Endothelial cell of umbilical vein (primary cell): ENCODE results near the gene ANO6. TPM values are rescaled to one million over a fixed set of nuclear protein-coding genes. Genes with fewer than 3 reads are reported as not detected.

Source experiments
- BruUV-seq: library from RNA; stranded (reverse); fragments of 400-500 nt; replicated peaks from 2 replicates; lab custom pipeline; 2021; lab: Mats Ljungman, UMichigan
- CTCF ChIA-PET: fragments of 300-600, 350-600 bp; sonication (Branson Sonifier 250); formaldehyde crosslinking; loops from one replicate; lab custom pipeline; 2021; ENCODE audit warnings: antibody characterized with exemption, inconsistent platforms; lab: Charles Lee
- POLR2A ChIA-PET: fragments of 300-600, 350-600 bp; sonication (Branson Sonifier 250); formaldehyde crosslinking; loops from one replicate; lab custom pipeline; 2021; ENCODE audit warnings: antibody characterized with exemption, inconsistent platforms; lab: Charles Lee
- DNase-seq: peaks from one replicate; pipeline ENCODE4 v3.0.0-alpha.2; 2011; ENCODE audit warnings: low read depth, low spot score
- FAIRE-seq: peaks from 2 replicates; lab custom pipeline; 2011; peaks lifted over from hg19 to GRCh38; lab: Jason Lieb, UNC
- H2AFZ ChIP-seq: 2 replicates; pipeline ENCODE4 v1.6.0; 2012; ENCODE audit warnings: low read depth, low read length, control low read depth, inconsistent platforms
- H3K27ac ChIP-seq: 2 replicates; pipeline ENCODE4 v1.5.1; 2011; ENCODE audit warnings: low read depth, mild to moderate bottlenecking, control low read depth, low read length, moderate library complexity; ENCODE audit not compliant: insufficient read depth
- H3K27me3 ChIP-seq, 2 experiments: 2 replicates each; pipeline versions ENCODE4 v1.6.0 to v1.6.1; 2011; ENCODE audit warnings: low read length in 2 of 2, mixed read lengths in 1 of 2; ENCODE audit not compliant: control insufficient read depth in 2 of 2, insufficient read depth in 2 of 2
- H3K36me3 ChIP-seq, 2 experiments: 2 replicates in 1 of 2; 3 replicates in 1 of 2; pipeline ENCODE4 v1.5.1; 2011; ENCODE audit warnings: low read length in 2 of 2, mild to moderate bottlenecking in 1 of 2, moderate library complexity in 1 of 2; ENCODE audit not compliant: control insufficient read depth in 2 of 2, insufficient read depth in 2 of 2; ENCODE audit errors: extremely low read depth in 1 of 2
- H3K4me1 ChIP-seq: 3 replicates; pipeline ENCODE4 v1.5.1; 2011; ENCODE audit warnings: mild to moderate bottlenecking, low read length; ENCODE audit not compliant: control insufficient read depth, insufficient read depth; ENCODE audit errors: extremely low read depth
- H3K4me2 ChIP-seq: 2 replicates; pipeline ENCODE4 v1.6.1; 2011; ENCODE audit warnings: low read length, control low read depth, mixed read lengths; ENCODE audit not compliant: insufficient read depth
- H3K4me3 ChIP-seq, 3 experiments: fragments of 200-600 bp in 1 of 3; sonication (generic), shearing (Covaris generic) in 1 of 3; replicated peaks in 1 of 3; 2 replicates each; pipeline ENCODE4 v1.5.1; 2011 to 2016; ENCODE audit warnings: control low read depth in 3 of 3, low read length in 3 of 3, mild to moderate bottlenecking in 2 of 3, inconsistent platforms in 1 of 3, low read depth in 1 of 3, moderate library complexity in 1 of 3; ENCODE audit not compliant: insufficient read depth in 1 of 3
- H3K79me2 ChIP-seq: 2 replicates; pipeline ENCODE4 v1.6.0; 2012; ENCODE audit warnings: low read length, inconsistent platforms; ENCODE audit not compliant: control insufficient read depth, insufficient read depth
- H3K9ac ChIP-seq: replicated peaks from 2 replicates; pipeline ENCODE3; 2011; ENCODE audit warnings: low read length, control low read depth; ENCODE audit not compliant: insufficient read depth; ENCODE audit errors: extremely low read depth
- H3K9me1 ChIP-seq: replicated peaks from 3 replicates; pipeline ENCODE4 v1.6.0; 2011; ENCODE audit warnings: mild to moderate bottlenecking, low read length; ENCODE audit not compliant: control insufficient read depth, insufficient read depth; ENCODE audit errors: extremely low read depth
- H3K9me3 ChIP-seq: replicated peaks from 2 replicates; pipeline ENCODE4 v1.5.1; 2012; ENCODE audit warnings: low read length, inconsistent platforms; ENCODE audit not compliant: control insufficient read depth, insufficient read depth
- H4K20me1 ChIP-seq: replicated peaks from 2 replicates; pipeline ENCODE3; 2011; ENCODE audit warnings: mild to moderate bottlenecking, low read length; ENCODE audit not compliant: control insufficient read depth, insufficient read depth; ENCODE audit errors: extremely low read depth
- EZH2 ChIP-seq: IDR thresholded peaks from 2 replicates; pipeline ENCODE4 v1.6.1; 2012; ENCODE audit warnings: borderline replicate concordance, low read depth, mild to moderate bottlenecking, moderate library complexity, low read length, inconsistent platforms; ENCODE audit not compliant: severe bottlenecking
- JUN ChIP-seq: IDR thresholded peaks from 2 replicates; pipeline ENCODE4 v1.6.1; 2011; ENCODE audit warnings: borderline replicate concordance, low read depth; ENCODE audit not compliant: insufficient read length, insufficient read depth
- POLR2A ChIP-seq: IDR thresholded peaks from 2 replicates; pipeline ENCODE4 v1.6.1; 2012; ENCODE audit warnings: low read depth, mild to moderate bottlenecking, control low read depth, low read length
- dilution Hi-C: fragments of 300-500 bp; cut with MboI; formaldehyde crosslinking; loops from one replicate; pipeline ENCODE4 v1.15.0; 2019; ENCODE audit warnings: low sequenced_read_pairs; ENCODE audit not compliant: extremely low pct_ligation_motif_present
- intact Hi-C: fragments of 100-400 bp; cut with micrococcal nuclease; formaldehyde crosslinking; loops from one replicate; pipeline ENCODE4 v1.10.0; 2022
- polyA plus RNA-seq, 4 experiments: library from polyadenylated mRNA; depleted of rRNA in 3 of 4; stranded (reverse) in 3 of 4; unstranded in 1 of 4; fragments of >200 nt; gene quantifications; 2 replicates each; pipeline versions ENCODE4 v1.2.1 to v1.2.3, GENCODE V29; 2011 to 2012; ENCODE audit warnings: missing spikeins in 1 of 4
- total RNA-seq: library from RNA; stranded (reverse); gene quantifications from 2 replicates; pipeline ENCODE4 v1.2.3, GENCODE V29; 2021
- TF ChIP-seq, protein P1 (sequence below), 2 donors: IDR thresholded peaks; 1 replicate in 1 of 2; 2 replicates in 1 of 2; pipeline ENCODE4 v1.5.1; 2011; ENCODE audit warnings: low read length in 2 of 2, mild to moderate bottlenecking in 2 of 2, moderate library complexity in 2 of 2, control low read depth in 1 of 2, inconsistent platforms in 1 of 2, low read depth in 1 of 2; ENCODE audit not compliant: insufficient read depth in 1 of 2; ENCODE audit errors: extremely low read depth in 1 of 2

Gene ANO6
- total and polyA plus RNA-seq, 2 donors (not counting 3 experiments of a cell fraction or from before 2014, with no cell fraction given) = 21.3 to 67.6 TPM

DNA sequence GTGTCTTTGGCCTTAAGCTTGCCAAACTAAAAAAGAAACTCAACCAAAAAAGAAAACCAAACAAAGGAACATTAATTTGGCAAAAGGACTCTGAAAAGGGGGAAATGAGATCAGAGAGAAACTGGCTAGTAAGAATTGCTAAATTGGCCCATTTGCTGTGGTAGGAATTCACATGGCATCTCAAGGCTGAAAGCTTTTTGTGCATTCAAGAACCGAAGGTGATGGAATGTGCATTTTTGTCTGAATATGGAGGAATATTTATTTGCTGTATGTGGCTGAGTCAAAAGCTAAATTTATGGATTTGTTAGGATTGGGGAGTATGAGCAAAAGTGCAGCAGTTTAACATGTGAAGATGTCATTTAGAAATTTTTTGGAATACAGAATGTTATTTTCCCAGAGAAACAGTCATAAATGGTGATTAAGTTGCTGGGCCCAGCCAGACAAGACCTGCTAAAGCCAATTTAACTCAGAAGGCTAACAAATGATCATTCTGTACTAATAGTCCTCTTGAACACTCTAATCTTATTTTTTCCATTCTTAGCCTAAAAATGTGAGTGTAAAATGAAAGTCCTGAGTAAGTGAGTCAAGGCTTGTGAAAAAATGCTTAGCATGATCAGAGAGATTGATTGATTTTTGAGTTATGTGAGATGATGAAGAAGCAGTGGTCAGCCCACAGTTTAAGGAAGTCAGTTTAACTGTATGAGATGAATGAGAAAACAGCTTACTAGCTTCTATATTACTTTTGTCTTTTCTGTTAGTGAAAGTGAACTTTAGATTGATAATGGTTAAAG, 94.1 kb downstream of the ANO6 start:
- POLR2A ChIA-PET = no interaction called here
- intact Hi-C loops = no loop called here

More for the DNA sequence above, 94.1 kb downstream of the ANO6 start:
- CTCF ChIA-PET = interaction anchor here (0.6 to 1.5 kb wide), 2 partner anchors 18 to 84 kb away, joined by 3 to 4 read pairs; no protein-coding TSS in a partner anchor
- no peak for FAIRE-seq
- no peaks in the 10 kb centered on the region for H3K36me3 ChIP-seq
- H3K9ac ChIP-seq = no peak overlapping the region
- H4K20me1 ChIP-seq = no peaks in the 10 kb centered on the region
- H3K79me2 ChIP-seq = peaks cover 7% of the 10 kb centered on the region
- H3K9me3 ChIP-seq = no peaks in the 10 kb centered on the region
- no TSS peak for BruUV-seq
- no peak overlapping the region for H3K4me2 ChIP-seq
- H2AFZ ChIP-seq = no peak overlapping the region
- TF ChIP-seq POLR2A = no peak
- TF ChIP-seq, protein P1, sequence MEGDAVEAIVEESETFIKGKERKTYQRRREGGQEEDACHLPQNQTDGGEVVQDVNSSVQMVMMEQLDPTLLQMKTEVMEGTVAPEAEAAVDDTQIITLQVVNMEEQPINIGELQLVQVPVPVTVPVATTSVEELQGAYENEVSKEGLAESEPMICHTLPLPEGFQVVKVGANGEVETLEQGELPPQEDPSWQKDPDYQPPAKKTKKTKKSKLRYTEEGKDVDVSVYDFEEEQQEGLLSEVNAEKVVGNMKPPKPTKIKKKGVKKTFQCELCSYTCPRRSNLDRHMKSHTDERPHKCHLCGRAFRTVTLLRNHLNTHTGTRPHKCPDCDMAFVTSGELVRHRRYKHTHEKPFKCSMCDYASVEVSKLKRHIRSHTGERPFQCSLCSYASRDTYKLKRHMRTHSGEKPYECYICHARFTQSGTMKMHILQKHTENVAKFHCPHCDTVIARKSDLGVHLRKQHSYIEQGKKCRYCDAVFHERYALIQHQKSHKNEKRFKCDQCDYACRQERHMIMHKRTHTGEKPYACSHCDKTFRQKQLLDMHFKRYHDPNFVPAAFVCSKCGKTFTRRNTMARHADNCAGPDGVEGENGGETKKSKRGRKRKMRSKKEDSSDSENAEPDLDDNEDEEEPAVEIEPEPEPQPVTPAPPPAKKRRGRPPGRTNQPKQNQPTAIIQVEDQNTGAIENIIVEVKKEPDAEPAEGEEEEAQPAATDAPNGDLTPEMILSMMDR (IDR thresholded peaks at IDR 0.05; ENCODE audit: extremely low read depth in 1 of 2, insufficient read depth in 1 of 2, low read depth in 1 of 2, low read length in 2 of 2) = no peak
- TF ChIP-seq EZH2 = no peak
- TF ChIP-seq JUN = no peak
- dilution Hi-C loops = no loop called here
- H3K27ac ChIP-seq = no peak overlapping the region
- no peak for DNase-seq
- H3K27me3 ChIP-seq = no peaks in the 10 kb centered on the region
- H3K4me1 ChIP-seq = peaks cover 1% of the 10 kb centered on the region
- H3K9me1 ChIP-seq = no peaks in the 10 kb centered on the region
- H3K4me3 ChIP-seq = no peak overlapping the region
